Loucy (cell line): ENCODE data around the gene TRAF3.

Experiments used
- H2AFZ ChIP-seq: fragments of 200-600 bp; sonication (generic); 2 replicates; pipeline ENCODE4 v1.6.0; 2016; ENCODE audit warnings: antibody characterized with exemption, mild to moderate bottlenecking, low read length, moderate library complexity
- H3F3A ChIP-seq: fragments of 200-600 bp; 2 replicates; pipeline ENCODE4 v1.6.0; 2016; ENCODE audit warnings: antibody characterized with exemption, low read depth, mild to moderate bottlenecking
- H3K27me3 ChIP-seq: fragments of 200-600 bp; sonication (generic); 2 replicates; pipeline ENCODE4 v1.6.1; 2014; ENCODE audit warnings: low read length, mild to moderate bottlenecking; ENCODE audit not compliant: insufficient read depth, poor library complexity, severe bottlenecking
- H3K36me3 ChIP-seq: fragments of 200-600 bp; sonication (generic); 2 replicates; pipeline ENCODE4 v1.6.1; 2016; ENCODE audit warnings: low read length; ENCODE audit not compliant: insufficient read depth
- H3K4me1 ChIP-seq: fragments of 200-600 bp; sonication (generic); 2 replicates; pipeline ENCODE4 v1.5.1; 2014; ENCODE audit warnings: low read length, mild to moderate bottlenecking; ENCODE audit not compliant: insufficient read depth, poor library complexity, severe bottlenecking
- H3K4me2 ChIP-seq: fragments of 200-600 bp; sonication (generic); 2 replicates; pipeline ENCODE4 v1.6.0; 2014; ENCODE audit warnings: antibody characterized with exemption, low read length, low read depth, mild to moderate bottlenecking; ENCODE audit not compliant: poor library complexity, severe bottlenecking
- H3K4me3 ChIP-seq: fragments of 200-600 bp; sonication (generic); 2 replicates; pipeline ENCODE4 v1.5.1; 2014; ENCODE audit warnings: low read length, mild to moderate bottlenecking, mixed read lengths; ENCODE audit not compliant: poor library complexity, severe bottlenecking
- H3K79me2 ChIP-seq: fragments of 200-600 bp; sonication (generic); 2 replicates; pipeline ENCODE4 v1.6.1; 2014; ENCODE audit warnings: low read length; ENCODE audit not compliant: insufficient read depth
- H3K9ac ChIP-seq: fragments of 200-600 bp; sonication (generic); 2 replicates; pipeline ENCODE4 v1.6.0; 2014; ENCODE audit warnings: mild to moderate bottlenecking, low read depth, low read length, moderate library complexity; ENCODE audit not compliant: poor library complexity, severe bottlenecking
- H3K9me2 ChIP-seq: fragments of 200-600 bp; sonication (generic); replicated peaks from 2 replicates; pipeline ENCODE4 v1.6.1; 2016; ENCODE audit warnings: low read depth, low read length, mixed read lengths
- H3K9me3 ChIP-seq: fragments of 200-600 bp; sonication (generic); 2 replicates; pipeline ENCODE4 v1.6.1; 2014; ENCODE audit warnings: mild to moderate bottlenecking, antibody characterized with exemption, low read length, low read depth; ENCODE audit not compliant: insufficient read depth
- H4K20me1 ChIP-seq: fragments of 200-600 bp; sonication (generic); 2 replicates; pipeline ENCODE4 v1.6.0; 2014; ENCODE audit warnings: antibody characterized with exemption, low read length, mild to moderate bottlenecking; ENCODE audit not compliant: insufficient read depth, poor library complexity, severe bottlenecking
- EZH2phosphoT487 ChIP-seq: fragments of 200-600 bp; IDR thresholded peaks from 2 replicates; pipeline ENCODE4 v1.6.1; 2018; ENCODE audit warnings: antibody characterized with exemption, mild to moderate bottlenecking, moderate library complexity, borderline replicate concordance
- TF ChIP-seq, protein P1 (sequence below): fragments of 200-600 bp; sonication (generic); conservative IDR thresholded peaks from 2 replicates; pipeline ENCODE4 v1.5.1; 2014; ENCODE audit warnings: mild to moderate bottlenecking, antibody characterized with exemption, low read length

Gene TRAF3

DNA sequence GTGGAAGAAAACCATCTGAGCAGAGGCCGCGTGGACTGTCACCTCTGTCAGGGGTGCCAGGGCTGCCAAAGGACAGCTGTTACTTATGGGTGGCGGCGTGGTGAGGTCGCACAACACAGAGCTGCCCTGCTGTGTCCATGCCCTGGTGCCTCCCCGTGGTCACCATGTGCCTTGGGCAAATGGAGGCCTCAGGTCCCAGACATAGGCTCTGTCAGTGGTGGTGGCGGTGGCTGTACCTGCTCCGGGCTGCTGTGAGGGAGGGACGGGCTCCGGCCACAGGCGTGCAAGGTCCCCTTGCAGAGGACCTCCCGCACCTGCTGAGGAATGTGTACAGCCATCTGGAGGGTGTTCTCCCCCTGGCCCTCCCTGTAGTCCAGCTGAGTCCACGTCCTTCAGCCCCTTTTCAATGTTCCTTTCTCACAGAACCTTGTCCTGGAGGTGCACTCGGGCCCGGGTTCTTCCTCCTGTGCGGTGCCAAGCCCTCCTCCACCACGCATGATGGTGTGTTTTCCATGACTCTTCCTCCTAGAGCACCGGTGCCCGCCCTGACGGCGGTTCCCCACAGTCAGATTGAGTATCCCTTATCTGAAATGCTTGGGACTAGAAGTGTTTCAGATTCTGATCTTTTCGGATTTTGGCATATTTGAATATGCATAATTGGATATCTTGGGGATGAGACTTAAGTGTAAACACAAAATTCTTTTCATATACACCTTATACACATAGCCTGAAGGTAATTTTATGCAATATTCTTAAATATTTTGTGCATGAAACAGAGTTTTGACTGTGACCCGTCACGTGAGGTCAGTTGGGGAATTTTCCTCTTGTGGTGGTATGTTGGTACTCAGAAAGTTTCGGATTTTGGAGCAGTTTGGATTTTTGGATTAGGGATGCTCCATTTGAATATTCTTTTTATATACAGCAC is 49.8 kb downstream of the TRAF3 start:
- Histone ChIP-seq H3K36me3 (peaks cover 6% of the 10 kb centered on the region; the same call in 1 of the 2 replicates), H3F3A (no peaks in the 10 kb centered on the region), H3K4me2 (no peak overlapping the region), H3K9me3 (no peaks in the 10 kb centered on the region), H3K27me3 (no peaks in the 10 kb centered on the region), H4K20me1 (peaks cover 7% of the 10 kb centered on the region), H3K9ac (no peak overlapping the region), H2AFZ (no peak overlapping the region), H3K9me2 (no peaks in the 10 kb centered on the region), H3K4me1 (no peaks in the 10 kb centered on the region), H3K79me2 (peaks cover 46% of the 10 kb centered on the region), H3K4me3 (no peak overlapping the region)
- TF ChIP-seq, protein P1, sequence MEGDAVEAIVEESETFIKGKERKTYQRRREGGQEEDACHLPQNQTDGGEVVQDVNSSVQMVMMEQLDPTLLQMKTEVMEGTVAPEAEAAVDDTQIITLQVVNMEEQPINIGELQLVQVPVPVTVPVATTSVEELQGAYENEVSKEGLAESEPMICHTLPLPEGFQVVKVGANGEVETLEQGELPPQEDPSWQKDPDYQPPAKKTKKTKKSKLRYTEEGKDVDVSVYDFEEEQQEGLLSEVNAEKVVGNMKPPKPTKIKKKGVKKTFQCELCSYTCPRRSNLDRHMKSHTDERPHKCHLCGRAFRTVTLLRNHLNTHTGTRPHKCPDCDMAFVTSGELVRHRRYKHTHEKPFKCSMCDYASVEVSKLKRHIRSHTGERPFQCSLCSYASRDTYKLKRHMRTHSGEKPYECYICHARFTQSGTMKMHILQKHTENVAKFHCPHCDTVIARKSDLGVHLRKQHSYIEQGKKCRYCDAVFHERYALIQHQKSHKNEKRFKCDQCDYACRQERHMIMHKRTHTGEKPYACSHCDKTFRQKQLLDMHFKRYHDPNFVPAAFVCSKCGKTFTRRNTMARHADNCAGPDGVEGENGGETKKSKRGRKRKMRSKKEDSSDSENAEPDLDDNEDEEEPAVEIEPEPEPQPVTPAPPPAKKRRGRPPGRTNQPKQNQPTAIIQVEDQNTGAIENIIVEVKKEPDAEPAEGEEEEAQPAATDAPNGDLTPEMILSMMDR: no peak
- TF ChIP-seq EZH2phosphoT487: no peak

DNA sequence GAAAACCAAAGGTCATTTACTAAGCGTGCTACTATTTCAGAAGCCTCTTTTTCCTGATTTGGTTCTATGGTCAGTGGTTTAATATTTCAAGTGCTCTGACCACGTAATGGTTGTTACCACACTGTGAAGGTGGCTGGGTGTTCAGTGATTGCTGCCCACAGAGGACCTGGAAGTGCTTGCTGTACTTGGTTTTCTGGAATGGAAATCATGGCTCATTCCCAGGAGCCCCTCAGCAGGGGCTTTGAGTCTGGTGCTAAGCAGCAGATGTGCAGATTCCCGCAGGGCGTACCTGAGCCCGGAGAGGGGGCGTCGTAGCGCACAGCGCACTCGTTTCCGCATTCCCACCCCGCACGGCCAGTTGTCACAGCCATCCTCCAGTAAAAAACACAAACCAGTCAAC is 50.5 kb downstream of the TRAF3 start:
- TF ChIP-seq, protein P1: no peak
- no peak for TF ChIP-seq EZH2phosphoT487
- Histone ChIP-seq H3K4me1 (no peaks in the 10 kb centered on the region), H3K27me3 (no peaks in the 10 kb centered on the region), H4K20me1 (peaks cover 7% of the 10 kb centered on the region), H3K4me2 (no peak overlapping the region), H2AFZ (no peak overlapping the region), H3K4me3 (no peak overlapping the region), H3K9ac (no peak overlapping the region), H3K9me3 (no peaks in the 10 kb centered on the region), H3F3A (no peaks in the 10 kb centered on the region), H3K36me3 (peaks cover 6% of the 10 kb centered on the region; the same call in 1 of the 2 replicates), H3K79me2 (peaks cover 41% of the 10 kb centered on the region), H3K9me2 (no peaks in the 10 kb centered on the region)

DNA sequence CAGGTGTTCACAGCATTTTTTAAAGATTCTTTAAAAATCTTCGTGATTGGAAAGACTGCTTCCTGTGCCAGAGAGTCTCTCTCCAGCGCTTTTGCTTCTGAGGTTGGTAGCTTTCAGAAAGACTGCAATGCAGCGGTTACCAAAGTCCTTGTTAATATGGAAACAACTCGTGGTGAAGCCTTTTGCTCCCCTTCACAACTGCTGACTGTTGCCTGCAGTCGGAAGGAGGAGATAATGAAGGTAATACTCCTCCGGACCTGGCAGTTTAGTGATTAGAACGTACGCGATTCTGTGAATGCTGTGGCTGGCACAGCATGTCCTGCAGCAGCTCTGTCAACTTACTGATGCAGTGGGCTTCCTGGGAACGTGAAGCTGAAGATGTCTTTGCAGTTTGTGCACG is 50.9 kb downstream of the TRAF3 start:
- Histone ChIP-seq H4K20me1 (peaks cover 7% of the 10 kb centered on the region), H3K79me2 (peaks cover 41% of the 10 kb centered on the region), H3K9ac (no peak overlapping the region)

More for the DNA sequence above, 50.9 kb downstream of the TRAF3 start:
- no peaks in the 10 kb centered on the region for H3K4me1 ChIP-seq
- H3F3A ChIP-seq: no peaks in the 10 kb centered on the region
- no peak overlapping the region for H3K4me2 ChIP-seq
- H3K4me3 ChIP-seq: no peak overlapping the region
- H3K27me3 ChIP-seq: no peaks in the 10 kb centered on the region
- peaks cover 6% of the 10 kb centered on the region; the same call in 1 of the 2 replicates for H3K36me3 ChIP-seq
- H2AFZ ChIP-seq: no peak overlapping the region
- no peak for TF ChIP-seq EZH2phosphoT487
- TF ChIP-seq, protein P1: no peak
- no peaks in the 10 kb centered on the region for H3K9me3 ChIP-seq
- H3K9me2 ChIP-seq: no peaks in the 10 kb centered on the region
